Activated CD8-positive, alpha-beta T cell treated with anti-CD3 and anti-CD28 coated beads for 36 hours (primary cell): ENCODE measurements around the gene OR2T34. TPM values are rescaled to one million over a fixed set of nuclear protein-coding genes. Genes with fewer than 3 reads are reported as not detected.
"Not testable (repeated sequence)": the region's sequence is repeated elsewhere in the genome, so short reads cannot be mapped to it uniquely, and the experiment has no call there.

Experiments used
- ATAC-seq: fragments of 200-7000 bp; cut with Tn5 transposase; one replicate; pipeline ENCODE4 v1.10.0; 2021; ENCODE audit warnings: mild to moderate bottlenecking, moderate library complexity
- CTCF ChIA-PET: fragments of 350-600 bp; sonication (Branson Sonifier 250); formaldehyde crosslinking; loops from one replicate; lab custom pipeline; 2021; ENCODE audit warnings: antibody characterized with exemption; lab: Charles Lee
- POLR2A ChIA-PET: fragments of 350-600 bp; sonication (Branson Sonifier 250); formaldehyde crosslinking; loops from one replicate; lab custom pipeline; 2021; ENCODE audit warnings: antibody characterized with exemption; lab: Charles Lee
- DNase-seq: peaks from one replicate; pipeline ENCODE4 v3.0.0-alpha.2; 2020
- H3K27ac Mint-ChIP-seq: one replicate; pipeline ENCODE4 v1.8.0; 2021; ENCODE audit warnings: mild to moderate bottlenecking, mixed read lengths
- H3K27me3 Mint-ChIP-seq: one replicate; pipeline ENCODE4 v1.8.0; 2021; ENCODE audit warnings: mixed read lengths
- H3K36me3 Mint-ChIP-seq: one replicate; pipeline ENCODE4 v1.8.0; 2021; ENCODE audit warnings: low read depth, mixed read lengths
- H3K4me1 Mint-ChIP-seq: one replicate; pipeline ENCODE4 v1.8.0; 2021; ENCODE audit warnings: low read depth, mixed read lengths
- H3K4me3 Mint-ChIP-seq: one replicate; pipeline ENCODE4 v1.8.0; 2021; ENCODE audit warnings: mild to moderate bottlenecking, moderate library complexity, mixed read lengths
- H3K9me3 Mint-ChIP-seq: one replicate; pipeline ENCODE4 v1.8.0; 2021; ENCODE audit warnings: mixed read lengths
- intact Hi-C: fragments of 100-400 bp; cut with micrococcal nuclease; formaldehyde crosslinking; loops from one replicate; pipeline ENCODE4 v1.10.0; 2022
- total RNA-seq, 2 experiments: library from RNA; stranded (reverse); gene quantifications; one replicate each; pipeline ENCODE4 v1.2.3, GENCODE V29; 2021
- TF ChIP-seq, protein P1 (sequence below): fragments of 200-600 bp; IDR thresholded peaks from one replicate; pipeline ENCODE4 v1.8.0; 2022; ENCODE audit warnings: antibody characterized with exemption, mild to moderate bottlenecking

OR2T34 gene
- total RNA-seq, 2 experiments from 2014 or later, result not detected

DNA sequence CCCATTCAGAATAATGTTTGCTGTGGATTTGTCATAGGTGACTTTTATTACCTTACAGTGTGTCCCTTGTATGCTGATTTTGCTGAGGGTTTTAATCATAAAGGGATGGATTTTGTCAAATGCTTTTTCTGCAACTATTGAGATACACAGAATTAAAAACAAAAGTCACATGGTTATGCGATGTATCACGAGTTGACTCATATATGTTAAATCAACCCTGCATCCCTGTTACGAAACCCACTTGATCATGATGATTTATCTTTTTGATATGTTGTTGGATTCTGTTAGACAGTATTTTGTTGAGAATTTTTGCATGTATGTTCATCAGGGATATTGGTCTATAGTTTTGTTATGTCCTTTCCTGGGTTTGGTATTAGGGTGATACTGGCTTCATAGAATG is 10.7 kb upstream of the OR2T34 start:
- Mint-ChIP-seq H3K4me1 (no peaks in the 10 kb centered on the region), H3K36me3 (no peaks in the 10 kb centered on the region), H3K27me3 (peaks cover 1% of the 10 kb centered on the region), H3K27ac (no peak overlapping the region), H3K4me3 (no peak overlapping the region), H3K9me3 (no peaks in the 10 kb centered on the region)
- ATAC-seq (no peak), DNase-seq (no peak)
- intact Hi-C loops, result no loop called here
- ChIA-PET POLR2A (no interaction called here), CTCF (no interaction called here)
- TF ChIP-seq, protein P1, sequence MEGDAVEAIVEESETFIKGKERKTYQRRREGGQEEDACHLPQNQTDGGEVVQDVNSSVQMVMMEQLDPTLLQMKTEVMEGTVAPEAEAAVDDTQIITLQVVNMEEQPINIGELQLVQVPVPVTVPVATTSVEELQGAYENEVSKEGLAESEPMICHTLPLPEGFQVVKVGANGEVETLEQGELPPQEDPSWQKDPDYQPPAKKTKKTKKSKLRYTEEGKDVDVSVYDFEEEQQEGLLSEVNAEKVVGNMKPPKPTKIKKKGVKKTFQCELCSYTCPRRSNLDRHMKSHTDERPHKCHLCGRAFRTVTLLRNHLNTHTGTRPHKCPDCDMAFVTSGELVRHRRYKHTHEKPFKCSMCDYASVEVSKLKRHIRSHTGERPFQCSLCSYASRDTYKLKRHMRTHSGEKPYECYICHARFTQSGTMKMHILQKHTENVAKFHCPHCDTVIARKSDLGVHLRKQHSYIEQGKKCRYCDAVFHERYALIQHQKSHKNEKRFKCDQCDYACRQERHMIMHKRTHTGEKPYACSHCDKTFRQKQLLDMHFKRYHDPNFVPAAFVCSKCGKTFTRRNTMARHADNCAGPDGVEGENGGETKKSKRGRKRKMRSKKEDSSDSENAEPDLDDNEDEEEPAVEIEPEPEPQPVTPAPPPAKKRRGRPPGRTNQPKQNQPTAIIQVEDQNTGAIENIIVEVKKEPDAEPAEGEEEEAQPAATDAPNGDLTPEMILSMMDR, result no peak

DNA sequence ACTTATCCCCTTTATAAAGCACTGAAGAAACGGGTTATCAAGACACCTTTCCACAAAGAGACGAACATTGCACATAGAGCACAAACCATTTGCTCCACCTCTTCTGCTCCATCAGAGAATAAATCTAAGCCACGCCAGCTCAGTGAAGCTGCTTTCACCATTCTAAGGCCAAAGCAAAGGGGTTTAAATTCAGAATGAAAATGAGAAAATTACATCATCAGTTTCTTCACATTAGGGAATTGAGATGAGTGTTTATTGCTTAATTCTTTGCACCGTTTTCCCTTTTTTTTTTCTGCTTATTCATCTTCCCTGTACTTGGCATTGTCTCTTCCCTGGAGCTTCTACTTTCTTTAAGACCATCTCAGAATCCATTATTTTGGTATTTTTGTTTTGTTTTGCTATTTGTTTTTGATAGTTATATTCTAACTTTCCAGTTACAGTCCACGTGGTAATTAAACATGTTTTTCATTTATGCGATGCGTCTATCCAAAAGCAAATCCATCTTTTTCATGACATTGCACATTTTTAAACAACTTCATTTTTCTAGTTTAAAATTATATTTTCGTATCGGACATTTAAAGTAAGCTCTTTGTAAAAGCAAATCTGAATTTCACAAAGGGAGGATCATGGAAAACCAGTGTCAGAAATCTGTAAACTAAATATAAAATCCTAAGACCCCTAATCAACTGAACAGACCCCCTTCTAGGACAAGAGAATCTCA is 1.9 kb upstream of the OR2T34 start:
- intact Hi-C loops, result no loop called here
- Mint-ChIP-seq H3K4me1 (peaks cover 5% of the 10 kb centered on the region), H3K27me3 (peaks cover 2% of the 10 kb centered on the region), H3K9me3 (peaks cover 2% of the 10 kb centered on the region), H3K36me3 (no peaks in the 10 kb centered on the region), H3K4me3 (no peak overlapping the region), H3K27ac (no peak overlapping the region)
- ATAC-seq, result no peak
- TF ChIP-seq, protein P1, result no peak
- ChIA-PET POLR2A (no interaction called here), CTCF (no interaction called here)
- DNase-seq, result no peak

DNA sequence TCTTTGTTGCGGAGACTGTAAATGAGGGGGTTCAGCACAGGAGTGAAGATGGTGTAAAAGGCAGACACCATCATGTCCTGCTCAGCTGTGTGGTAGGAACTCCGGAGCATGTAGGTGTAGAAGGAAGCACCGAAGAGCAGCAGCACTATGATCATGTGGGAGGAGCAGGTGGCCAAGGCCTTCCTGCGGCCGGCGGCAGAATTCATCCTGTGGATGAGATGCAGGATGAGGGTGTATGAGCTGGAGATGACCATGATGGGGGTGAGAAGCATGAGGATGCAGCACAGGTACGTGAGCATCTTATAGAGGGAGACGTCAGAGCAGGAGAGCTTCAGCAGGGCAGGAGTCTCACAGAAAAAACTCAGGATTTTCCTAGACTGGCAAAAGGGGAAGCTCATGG is 701 bp downstream of the OR2T34 start:
- intact Hi-C loops, H3K36me3 Mint-ChIP-seq, POLR2A ChIA-PET, H3K27me3 Mint-ChIP-seq, ATAC-seq, H3K4me1 Mint-ChIP-seq, DNase-seq, H3K4me3 Mint-ChIP-seq, H3K9me3 Mint-ChIP-seq, H3K27ac Mint-ChIP-seq, CTCF ChIA-PET: not testable (repeated sequence)

DNA sequence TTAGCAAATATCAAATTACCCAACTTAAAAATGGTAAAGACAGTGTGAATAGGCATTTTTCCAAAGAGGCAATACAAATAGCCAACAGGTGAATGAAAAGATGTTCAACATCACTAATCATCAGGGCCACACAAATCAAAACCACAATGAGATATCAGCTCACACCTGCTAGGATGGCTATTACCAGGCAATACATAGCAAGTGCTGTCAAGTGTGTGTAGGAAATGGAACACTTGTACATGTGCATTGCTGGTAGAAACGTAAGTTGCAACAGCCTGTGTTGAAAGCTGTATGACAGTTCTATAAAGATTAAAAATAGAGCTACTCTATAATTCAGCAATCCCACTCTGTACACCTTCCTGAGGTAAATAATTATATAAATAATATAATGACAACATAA is 2.5 kb downstream of the OR2T34 start:
- DNase-seq, H3K4me3 Mint-ChIP-seq, POLR2A ChIA-PET, intact Hi-C loops, H3K27me3 Mint-ChIP-seq, H3K27ac Mint-ChIP-seq, H3K9me3 Mint-ChIP-seq, CTCF ChIA-PET, ATAC-seq, H3K4me1 Mint-ChIP-seq, H3K36me3 Mint-ChIP-seq: not testable (repeated sequence)

DNA sequence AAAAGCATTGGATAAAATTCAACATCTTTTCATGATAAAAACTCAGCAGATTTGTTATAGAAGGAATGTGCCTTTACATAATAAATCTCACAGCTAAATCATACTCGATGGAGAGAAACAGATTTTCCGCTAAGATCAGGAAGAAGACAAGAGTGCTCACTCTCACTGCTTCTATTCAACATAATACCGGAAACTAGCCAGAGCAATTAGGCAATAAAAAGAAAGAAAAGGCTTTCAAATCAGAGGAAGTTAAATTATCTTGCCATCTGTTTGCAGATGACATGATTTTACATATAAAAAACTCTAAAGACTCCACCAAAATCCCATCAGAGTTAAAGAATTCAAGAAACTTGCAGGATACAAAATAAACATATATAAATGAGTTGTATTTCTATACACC is 3.7 kb downstream of the OR2T34 start:
- CTCF ChIA-PET, H3K36me3 Mint-ChIP-seq, H3K27ac Mint-ChIP-seq, H3K4me1 Mint-ChIP-seq, H3K9me3 Mint-ChIP-seq, POLR2A ChIA-PET, intact Hi-C loops, H3K27me3 Mint-ChIP-seq, H3K4me3 Mint-ChIP-seq, DNase-seq, ATAC-seq: not testable (repeated sequence)

DNA sequence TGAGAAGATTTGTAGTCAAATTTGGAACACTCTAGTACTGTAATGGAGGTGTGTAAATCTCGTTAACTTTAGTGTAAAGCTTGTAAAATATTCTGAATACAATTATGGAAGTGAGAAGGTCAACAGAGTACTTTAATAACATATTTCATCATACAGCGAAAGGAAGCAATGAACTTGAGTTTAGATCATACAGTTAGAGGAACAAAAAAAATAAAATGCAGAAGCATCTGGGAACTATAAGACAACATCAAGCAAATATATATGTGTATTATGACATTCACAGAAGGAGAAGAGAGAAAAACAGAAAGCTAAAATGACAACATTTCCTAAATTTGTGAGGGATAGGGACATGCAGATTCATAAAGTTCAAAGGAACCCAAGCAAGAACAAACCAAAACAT is 5.5 kb downstream of the OR2T34 start:
- intact Hi-C loops, CTCF ChIA-PET, H3K9me3 Mint-ChIP-seq: not testable (repeated sequence)

DNA sequence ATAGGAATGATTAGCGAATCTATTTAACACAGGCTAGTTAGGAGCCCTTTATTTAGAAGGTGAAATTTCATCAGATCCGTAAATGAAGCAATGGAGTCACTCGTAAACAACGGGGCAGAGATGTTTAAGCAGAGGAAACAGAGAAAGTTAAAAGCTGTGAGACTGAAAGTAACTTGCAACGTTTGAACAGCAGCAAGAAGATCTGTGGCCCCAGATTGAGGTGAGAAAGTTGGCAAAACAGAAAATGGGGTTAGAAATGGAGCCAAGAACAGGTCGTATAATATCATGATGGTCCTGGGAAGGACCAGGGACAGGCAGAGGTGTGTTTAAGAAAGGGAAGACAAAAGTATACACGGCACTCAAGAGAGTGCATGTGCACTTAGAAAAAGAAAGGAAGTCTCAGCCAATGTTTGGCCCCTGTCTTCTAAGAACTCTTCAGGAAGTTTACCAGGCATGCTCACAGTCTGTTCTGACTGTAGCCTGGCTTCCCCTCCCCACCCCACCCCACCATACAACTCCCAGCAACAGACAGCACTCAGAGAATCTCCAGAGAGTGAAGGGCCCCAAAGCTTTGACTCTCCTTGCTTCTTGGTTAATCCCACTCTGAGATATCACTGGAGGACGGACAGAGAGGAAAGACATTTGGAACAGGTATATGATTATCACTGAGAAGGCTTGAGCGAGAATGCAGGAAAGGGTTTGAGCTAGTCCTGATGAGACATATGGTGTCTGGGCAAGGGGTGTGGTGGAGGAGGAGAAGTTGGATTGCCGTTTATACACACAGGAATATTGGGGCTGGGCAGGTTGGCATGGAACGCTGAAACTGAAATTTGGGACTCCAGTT is 8.8 kb downstream of the OR2T34 start:
- intact Hi-C loops, H3K9me3 Mint-ChIP-seq, CTCF ChIA-PET, H3K27me3 Mint-ChIP-seq, H3K36me3 Mint-ChIP-seq, H3K4me1 Mint-ChIP-seq, POLR2A ChIA-PET: not testable (repeated sequence)
- ATAC-seq (peak; percentile 92), DNase-seq (peak; percentile 29)
- Mint-ChIP-seq H3K4me3 (peak overlapping the region; percentile 74), H3K27ac (peak overlapping the region; percentile 92)

More for the DNA sequence above, 5.5 kb downstream of the OR2T34 start:
- H3K4me3 Mint-ChIP-seq, DNase-seq, ATAC-seq, H3K27ac Mint-ChIP-seq, H3K27me3 Mint-ChIP-seq, POLR2A ChIA-PET, H3K4me1 Mint-ChIP-seq, H3K36me3 Mint-ChIP-seq: not testable (repeated sequence)

DNA sequence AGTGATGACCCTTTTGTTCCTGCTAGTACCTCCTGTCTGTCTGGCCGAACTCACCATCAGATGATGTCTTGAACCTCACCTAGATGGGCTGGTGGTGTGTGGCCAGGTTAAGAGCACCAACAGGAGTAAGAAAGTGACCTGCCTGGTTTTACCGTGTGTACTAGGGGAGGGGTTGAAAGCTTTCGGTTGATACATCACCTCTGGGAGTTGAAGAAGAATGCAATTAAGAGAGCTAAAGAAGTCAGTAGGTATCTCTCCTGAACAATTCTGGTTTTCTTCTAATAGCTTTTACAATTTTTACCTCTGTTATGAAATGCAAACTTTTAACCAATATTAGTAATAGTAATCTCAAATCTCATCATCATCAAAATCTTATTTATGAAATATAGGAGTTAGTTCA is 11.9 kb downstream of the OR2T34 start, which contains the start of gene OR2T29:
Gene OR2T29 (minus strand): TSS at position 101 of the 400 bp plus-strand sequence. CDS start 3,281 bp downstream, outside the sequence.
- H3K4me1 Mint-ChIP-seq, H3K36me3 Mint-ChIP-seq, H3K27ac Mint-ChIP-seq, H3K27me3 Mint-ChIP-seq, H3K9me3 Mint-ChIP-seq, ATAC-seq, POLR2A ChIA-PET, CTCF ChIA-PET, DNase-seq, intact Hi-C loops, H3K4me3 Mint-ChIP-seq: not testable (repeated sequence)

DNA sequence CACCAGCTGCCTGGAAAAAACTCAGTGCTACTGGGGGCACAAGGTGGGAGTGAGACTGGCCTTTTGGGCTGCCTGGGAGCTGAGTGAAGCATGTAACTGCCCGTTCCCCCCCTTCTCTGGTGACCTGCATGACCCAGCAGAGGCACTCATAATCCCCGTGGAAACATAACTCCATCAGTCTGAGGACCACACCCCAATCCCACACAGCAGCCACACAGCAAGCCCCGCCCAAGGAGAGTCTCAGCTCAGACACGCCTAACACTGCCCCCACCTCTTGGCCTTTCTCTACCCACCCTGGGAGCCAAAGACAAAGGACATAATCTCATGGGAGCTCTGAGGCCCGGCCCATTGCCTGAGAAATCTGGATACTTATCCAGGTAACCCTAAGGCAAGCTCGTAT is 23.5 kb downstream of the OR2T34 start:
- not testable (repeated sequence) for H3K27me3 Mint-ChIP-seq

DNA sequence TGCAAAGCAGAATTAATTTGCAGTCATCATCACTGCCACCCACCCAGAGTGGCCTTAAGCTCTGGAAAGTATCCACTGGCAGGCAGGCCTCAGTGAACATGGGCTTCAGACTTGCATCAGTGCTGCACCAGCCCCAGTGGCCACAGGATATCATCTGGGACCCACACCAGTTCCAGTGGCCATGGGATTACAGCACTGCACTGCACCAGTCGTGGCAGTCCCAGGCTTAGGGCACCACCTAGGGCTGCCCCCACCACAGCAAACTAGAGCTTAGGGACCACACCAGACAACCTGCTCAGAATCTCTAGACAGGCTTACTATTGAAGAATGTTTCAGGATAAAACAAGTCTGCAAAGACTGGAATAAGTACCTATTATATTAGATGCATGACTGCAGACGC is 27.2 kb downstream of the OR2T34 start:
- H3K36me3 Mint-ChIP-seq, DNase-seq, POLR2A ChIA-PET, H3K9me3 Mint-ChIP-seq, H3K27ac Mint-ChIP-seq, intact Hi-C loops, H3K4me3 Mint-ChIP-seq, CTCF ChIA-PET, H3K4me1 Mint-ChIP-seq, H3K27me3 Mint-ChIP-seq, ATAC-seq: not testable (repeated sequence)

More for the DNA sequence above, 23.5 kb downstream of the OR2T34 start:
- H3K4me3 Mint-ChIP-seq, CTCF ChIA-PET, H3K27ac Mint-ChIP-seq, H3K9me3 Mint-ChIP-seq, H3K4me1 Mint-ChIP-seq, H3K36me3 Mint-ChIP-seq, intact Hi-C loops, DNase-seq, ATAC-seq, POLR2A ChIA-PET: not testable (repeated sequence)
